Stimulated activated CD4-positive, alpha-beta T cell treated with anti-CD3 and anti-CD28 coated beads, Interleukin-12 subunit alpha, Interleukin-12 subunit beta, amount 100 ng/mL, for 4 hours (primary cell): ENCODE results near the gene PNPLA2.

ENCODE experiments used
- DNase-seq: peaks from one replicate; pipeline ENCODE4 v3.0.0-alpha.2; 2020

The PNPLA2 gene

DNA sequence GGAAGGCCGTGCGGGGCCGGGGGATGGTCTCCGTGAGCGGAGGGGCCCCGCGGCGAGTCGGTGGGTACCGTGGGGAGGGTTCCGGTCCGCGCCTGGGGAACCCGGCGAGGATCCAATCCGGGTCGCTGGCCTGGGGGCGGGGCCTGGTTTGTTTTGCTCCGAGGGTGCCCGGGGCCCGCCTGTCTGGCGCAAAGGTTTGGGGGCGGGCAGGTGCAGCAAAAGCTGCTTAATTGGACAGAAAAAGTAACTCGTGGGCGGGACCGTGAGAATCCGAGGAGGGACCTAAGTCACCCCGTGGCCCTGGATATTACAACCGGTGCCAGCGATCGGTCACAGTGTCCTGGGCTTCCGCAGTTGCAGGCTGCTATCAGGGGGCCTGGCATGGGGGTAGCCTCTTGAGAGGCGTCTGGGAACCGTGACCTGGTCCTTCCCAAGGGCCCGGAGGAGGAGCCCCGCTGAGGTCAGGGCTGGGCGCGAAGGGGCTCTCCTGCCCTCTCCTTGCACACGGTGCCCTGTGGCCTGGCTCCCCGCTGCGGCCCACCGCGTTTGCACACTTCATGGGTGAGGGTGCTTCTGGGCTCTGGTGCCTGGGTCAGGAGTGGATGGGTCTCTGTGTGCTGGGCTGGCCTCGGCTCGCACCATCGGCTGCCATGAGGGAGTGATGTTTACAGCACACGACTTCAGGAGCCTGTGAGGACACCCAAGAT is 1.4 kb downstream of the PNPLA2 start:
- DNase-seq, result peak; percentile 87

DNA sequence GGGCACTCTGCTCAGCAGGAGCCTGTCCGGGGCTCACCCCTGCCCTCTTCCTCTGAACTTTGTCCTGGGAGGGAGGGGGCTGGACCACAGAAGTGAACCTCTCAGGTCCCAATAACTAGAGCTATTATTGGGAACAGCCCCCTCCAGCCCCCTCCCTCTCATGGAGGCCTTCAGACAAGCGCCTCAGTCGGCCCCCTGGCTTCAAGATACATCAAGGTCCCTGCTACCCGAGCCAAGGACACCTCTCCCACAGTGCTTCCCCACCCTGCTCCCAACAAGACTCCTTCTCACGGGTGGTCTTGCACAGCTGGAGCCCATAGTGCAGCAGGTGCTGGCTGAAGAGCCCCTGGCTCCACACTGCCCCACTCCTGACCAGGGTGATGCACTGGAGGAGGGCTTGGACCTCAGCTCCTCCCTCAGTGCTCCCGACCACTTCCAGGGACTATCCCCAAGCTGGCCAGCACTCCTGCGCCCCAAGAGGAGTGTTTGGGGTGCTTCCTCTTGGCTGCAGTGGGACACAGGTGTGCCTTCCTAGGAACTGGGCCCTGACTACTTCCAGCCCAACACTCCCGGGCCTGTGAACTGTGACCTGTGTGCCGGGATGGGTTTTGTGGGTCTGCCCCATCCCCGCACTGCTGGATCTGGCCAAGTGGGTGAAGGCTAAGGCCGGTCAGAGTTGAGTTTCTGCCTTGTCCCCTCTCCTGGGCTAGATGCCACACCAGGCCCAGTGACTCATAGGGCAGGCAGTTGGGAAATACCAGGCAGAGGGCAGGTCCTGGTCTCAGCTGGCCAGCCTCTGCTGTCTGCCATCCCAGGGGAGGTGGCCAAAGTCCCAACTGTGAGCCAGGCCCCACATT is 2.2 kb downstream of the PNPLA2 start:
- no peak for DNase-seq

DNA sequence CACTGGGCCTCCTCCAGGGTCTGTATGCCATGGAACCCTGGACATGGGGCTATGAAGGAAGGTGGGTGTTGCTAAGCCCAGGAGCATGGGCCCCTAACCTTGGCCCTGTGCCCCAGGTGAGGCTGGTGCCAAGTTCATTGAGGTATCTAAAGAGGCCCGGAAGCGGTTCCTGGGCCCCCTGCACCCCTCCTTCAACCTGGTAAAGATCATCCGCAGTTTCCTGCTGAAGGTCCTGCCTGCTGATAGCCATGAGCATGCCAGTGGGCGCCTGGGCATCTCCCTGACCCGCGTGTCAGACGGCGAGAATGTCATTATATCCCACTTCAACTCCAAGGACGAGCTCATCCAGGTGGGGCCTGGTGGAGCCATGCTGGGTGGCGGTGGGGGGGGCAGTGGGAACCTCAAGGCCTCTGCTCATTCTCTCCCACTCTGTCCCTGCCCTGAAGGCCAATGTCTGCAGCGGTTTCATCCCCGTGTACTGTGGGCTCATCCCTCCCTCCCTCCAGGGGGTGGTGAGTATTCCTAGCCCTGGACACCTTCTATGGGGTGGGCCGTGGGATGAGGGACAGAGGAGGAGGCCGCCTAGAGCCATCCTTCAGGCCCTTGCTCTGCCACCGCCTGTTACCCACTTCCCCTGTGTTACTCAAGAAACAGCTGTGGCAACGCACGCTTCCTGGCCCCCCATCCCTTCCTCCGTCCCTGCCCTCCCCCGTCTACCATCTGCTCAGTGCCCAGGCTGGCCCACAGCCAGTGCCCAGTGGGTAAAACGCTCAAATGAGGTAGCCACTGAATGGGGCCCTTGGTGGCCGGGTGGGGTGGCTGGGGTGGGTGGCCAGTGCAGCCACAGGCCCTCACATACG is 3.0 kb downstream of the PNPLA2 start:
- no peak for DNase-seq

DNA sequence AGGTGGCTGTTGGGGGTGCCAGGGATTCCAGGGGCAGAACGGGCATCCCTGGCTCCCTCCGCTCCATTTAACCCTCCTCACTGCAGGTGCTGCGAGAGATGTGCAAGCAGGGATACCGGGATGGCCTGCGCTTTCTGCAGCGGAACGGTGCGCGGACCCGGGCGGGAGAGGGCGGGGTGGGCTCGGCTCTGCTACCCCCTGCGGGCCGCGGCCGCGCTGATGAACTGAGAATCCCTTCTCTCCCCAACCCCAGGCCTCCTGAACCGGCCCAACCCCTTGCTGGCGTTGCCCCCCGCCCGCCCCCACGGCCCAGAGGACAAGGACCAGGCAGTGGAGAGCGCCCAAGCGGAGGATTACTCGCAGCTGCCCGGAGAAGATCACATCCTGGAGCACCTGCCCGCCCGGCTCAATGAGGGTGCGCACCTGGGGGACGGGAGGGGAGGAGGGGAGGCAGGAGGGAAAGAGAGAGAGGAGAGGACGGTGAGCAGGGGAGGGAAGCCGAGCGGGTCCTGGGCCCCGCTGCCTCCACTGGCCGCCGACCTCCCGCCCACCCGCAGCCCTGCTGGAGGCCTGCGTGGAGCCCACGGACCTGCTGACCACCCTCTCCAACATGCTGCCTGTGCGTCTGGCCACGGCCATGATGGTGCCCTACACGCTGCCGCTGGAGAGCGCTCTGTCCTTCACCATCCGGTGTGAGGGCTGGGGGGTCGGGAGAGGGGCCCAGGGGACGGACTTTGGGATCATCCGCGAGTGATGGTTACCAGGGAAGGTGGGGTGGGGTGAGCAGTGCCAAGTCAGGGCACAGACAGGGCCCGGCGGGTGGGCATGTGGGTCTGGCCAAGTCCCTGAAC is 5.0 kb downstream of the PNPLA2 start:
- DNase-seq, result no peak

DNA sequence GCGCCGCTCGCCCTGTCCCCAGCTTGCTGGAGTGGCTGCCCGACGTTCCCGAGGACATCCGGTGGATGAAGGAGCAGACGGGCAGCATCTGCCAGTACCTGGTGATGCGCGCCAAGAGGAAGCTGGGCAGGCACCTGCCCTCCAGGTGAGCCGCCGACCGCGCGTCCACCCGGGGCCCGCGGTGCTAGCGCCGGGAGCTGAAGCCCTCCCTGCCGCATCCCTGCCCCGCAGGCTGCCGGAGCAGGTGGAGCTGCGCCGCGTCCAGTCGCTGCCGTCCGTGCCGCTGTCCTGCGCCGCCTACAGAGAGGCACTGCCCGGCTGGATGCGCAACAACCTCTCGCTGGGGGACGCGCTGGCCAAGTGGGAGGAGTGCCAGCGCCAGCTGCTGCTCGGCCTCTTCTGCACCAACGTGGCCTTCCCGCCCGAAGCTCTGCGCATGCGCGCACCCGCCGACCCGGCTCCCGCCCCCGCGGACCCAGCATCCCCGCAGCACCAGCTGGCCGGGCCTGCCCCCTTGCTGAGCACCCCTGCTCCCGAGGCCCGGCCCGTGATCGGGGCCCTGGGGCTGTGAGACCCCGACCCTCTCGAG is 5.7 kb downstream of the PNPLA2 start:
- DNase-seq, result no peak

DNA sequence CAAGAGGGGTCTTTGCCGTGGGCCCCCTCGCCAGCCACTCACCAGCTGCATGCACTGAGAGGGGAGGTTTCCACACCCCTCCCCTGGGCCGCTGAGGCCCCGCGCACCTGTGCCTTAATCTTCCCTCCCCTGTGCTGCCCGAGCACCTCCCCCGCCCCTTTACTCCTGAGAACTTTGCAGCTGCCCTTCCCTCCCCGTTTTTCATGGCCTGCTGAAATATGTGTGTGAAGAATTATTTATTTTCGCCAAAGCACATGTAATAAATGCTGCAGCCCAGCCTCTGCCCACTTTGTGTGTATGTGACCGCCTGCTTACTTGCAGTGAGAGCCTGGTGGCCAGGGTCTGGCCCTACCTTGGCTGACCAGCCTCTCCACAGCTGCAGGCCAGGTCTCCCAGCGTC is 6.2 kb downstream of the PNPLA2 start:
- no peak for DNase-seq

DNA sequence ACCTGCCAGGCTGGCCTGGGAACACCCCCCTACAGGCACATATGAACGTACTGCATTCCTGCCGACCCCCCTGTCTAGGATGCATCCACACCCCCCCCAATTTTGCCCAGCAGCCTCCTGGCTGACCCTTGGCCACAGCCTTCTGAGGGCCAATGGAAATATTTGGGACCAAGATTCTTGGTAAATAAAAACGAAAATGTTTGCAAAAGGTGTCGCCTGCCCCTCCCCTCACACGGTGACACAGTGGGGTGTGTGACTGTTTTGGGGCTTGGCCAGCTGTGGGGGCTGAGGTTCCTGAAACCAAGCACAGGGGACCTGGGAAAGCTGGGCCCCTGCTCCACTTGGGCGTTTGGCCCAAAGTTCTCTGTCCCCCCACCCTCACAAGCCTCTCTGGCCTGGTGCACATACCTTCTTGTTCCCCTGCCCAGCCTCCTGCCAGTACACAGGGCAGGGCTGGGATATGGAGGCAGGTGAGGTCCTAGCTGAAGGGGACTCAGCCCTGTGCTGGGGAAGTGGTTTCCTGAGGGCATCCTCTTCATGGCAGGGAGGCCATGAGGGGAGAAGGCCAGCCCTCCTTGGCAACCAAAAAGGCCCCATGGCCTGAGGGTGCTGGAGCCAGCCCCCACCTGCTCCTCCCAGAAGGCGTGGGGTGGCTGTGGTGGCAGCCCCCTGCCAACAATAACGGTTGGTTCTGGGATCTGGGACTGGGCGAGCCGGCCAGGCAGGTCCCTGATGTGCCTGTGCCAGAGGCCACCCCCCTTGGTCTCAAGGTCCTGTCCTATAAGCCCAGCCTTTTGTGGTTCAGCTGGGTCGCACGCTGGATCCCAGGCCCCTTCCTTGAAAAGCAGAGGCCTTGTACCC is 6.9 kb downstream of the PNPLA2 start:
- DNase-seq, result no peak

DNA sequence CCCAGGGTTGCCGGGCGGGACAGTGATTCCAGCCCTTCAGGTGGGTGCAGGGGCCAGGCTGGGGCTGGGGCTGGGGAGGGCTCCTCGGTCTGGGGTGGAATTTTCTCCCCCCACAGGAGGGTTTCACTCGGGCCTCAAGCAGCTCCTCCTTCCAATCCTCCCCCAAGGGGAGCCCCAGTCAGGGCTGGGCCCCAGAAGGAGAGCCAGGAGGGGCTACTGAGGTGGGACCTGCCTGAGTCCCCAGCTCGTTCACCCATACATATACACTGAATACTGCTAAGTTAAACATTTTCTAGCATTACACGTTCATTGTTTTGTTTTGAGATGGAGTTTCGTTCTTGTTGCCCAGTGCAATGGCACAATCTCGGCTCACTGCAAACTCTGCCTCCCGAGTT is 7.5 kb downstream of the PNPLA2 start:
- no peak for DNase-seq

DNA sequence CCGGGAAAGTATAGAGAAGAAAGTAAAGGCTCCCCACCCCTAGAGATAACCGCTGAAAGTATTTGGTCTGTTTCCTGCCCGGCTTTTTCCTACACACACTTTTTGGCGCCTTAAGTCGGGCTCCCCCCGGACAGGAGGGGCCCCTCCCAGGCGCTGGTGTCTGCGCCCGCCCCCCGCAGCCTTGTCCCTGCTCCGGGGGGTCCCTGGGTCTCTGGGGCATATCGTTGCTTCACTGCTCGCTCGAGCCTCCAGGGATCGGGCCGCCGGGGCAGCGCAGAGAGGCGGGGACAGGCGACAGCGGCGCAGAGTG is 8.1 kb downstream of the PNPLA2 start:
- DNase-seq, result no peak

DNA sequence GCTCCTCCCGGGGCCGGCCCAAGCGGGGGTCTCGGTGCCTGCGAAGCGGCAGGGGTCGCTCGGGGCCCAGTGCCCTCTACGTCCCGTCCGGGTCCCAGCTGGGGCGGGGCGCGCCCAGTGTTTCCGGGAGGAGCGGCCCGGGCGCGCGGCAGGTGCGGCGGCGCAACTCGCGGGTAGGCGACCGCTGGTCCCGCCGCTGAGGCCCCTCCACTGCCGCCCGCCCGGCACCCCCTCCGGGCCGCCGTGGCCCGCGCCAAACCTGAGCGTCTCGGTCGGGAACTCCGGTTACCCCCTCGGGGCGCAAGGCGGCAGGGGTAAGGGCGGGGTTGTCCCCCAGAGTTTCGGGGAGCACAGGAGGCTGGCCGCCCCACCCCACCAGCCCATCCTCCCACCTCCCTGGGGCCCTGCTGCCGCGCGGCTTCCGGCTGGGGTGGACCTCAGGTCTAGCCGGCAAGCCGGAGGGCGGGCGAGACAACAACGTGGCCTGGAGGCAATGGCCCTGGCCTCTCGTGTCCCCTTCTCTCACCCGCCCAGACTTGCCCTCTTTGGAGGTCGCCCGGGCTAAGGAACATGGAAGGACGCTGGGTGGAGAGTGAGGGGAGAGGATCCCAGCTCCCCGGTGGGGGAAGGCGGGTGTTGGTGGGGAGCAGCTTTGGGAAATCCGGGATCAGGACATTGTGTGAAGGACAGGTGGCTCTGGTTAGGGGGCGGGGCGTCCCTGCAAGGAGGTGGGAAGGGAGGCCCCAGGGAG is 8.6 kb downstream of the PNPLA2 start:
- DNase-seq, result no peak

DNA sequence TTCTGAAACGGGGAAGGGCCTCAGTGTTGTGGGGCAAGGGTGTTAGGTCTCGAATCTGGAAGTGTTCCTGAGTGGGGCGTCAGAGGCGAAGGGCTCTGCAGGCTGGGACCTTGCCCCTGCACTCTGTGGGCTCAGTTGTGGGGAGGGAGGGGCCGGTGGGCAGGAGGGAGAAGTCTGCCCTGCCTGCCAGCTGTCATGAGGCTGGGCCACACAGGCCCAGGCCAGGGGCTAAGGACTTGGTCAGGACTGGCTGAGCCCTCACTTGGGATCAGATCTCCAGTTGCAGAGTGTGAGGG is 9.1 kb downstream of the PNPLA2 start, which contains the start of gene CRACR2B:
Gene CRACR2B, plus strand, starts transcription at position 23 of the 296 bp plus-strand sequence. CDS start 689 bp downstream, outside the sequence.
- no peak for DNase-seq

DNA sequence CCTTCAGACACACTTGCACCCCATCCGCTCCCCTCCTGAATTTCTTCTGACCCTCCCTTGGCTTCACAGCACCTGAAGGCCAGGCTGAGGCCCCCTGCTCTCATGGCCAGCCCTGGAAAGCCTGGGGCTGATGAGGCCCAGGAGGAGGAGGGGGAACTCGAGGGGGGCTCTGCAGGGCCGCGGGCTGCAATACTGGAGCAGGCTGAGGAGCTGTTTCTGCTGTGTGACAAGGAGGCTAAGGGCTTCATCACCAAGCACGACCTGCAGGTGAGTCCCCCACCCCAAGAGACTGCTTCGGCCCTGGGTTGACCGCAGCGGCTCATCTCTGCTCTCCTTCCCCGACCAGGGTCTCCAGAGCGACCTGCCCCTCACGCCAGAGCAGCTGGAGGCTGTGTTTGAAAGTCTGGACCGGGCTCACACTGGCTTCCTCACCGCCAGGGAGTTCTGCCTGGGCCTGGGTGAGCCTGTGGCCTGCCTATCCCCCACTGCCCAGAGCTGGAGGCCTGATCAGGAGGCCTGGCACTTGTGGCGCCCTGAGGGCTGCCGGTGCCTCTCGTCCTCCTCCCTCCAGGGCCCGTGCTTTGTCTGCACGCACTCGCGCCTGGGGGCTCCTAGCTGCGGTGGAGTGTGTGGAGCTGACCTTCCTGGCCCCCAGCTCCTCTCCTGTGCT is 9.9 kb downstream of the PNPLA2 start:
- no peak for DNase-seq

DNA sequence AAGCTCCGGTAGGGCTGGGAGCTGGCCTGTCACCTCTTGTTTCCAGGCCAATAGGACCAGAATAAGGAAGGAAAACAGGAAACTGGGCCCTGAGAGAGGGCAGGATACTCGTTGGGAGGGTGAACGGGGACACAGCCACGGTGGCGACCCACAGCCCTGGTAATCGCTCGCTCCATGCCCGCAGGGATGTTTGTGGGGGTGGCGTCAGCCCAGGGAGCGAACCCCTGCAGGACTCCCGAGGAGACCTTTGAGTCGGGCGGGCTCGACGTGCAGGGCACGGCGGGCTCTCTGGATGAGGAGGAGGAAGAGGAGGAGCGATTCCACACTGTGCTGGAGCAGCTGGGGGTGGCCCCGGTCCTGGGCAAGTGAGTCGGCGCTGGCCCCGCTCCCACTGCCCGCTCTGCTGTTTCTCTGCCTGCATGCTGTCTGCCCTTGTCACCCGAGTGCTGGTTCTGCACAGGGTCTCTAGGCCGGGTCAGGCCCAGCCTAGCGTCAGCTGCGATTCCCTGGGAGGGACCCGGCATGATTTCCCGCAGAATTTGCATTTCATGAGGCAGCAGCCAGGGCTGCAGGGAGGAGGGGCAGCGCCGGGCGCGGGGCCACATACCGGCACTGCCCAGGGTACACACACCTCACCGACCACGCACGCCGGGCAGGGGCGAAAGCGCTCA is 10.6 kb downstream of the PNPLA2 start:
- DNase-seq, result no peak

DNA sequence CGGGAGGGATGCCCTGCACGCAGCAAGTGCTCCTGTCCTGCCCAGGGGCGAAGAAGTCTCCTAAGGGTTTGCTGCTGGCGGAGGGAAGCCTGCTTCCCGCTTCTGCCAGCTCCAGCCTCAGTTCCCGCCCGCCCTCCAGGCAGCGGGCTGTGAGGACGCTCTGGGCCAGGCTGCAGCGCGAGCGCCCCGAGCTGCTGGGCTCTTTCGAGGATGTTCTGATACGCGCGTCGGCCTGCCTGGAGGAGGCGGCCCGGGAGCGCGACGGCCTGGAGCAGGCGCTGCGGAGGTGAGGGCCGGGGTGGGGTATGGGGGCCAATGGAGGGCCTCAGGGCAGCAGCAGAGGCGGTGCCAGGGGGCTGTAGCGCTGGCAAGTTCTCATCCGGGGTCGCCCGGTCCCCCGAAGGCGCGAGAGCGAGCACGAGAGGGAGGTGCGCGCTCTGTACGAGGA is 11.2 kb downstream of the PNPLA2 start:
- DNase-seq, result no peak

DNA sequence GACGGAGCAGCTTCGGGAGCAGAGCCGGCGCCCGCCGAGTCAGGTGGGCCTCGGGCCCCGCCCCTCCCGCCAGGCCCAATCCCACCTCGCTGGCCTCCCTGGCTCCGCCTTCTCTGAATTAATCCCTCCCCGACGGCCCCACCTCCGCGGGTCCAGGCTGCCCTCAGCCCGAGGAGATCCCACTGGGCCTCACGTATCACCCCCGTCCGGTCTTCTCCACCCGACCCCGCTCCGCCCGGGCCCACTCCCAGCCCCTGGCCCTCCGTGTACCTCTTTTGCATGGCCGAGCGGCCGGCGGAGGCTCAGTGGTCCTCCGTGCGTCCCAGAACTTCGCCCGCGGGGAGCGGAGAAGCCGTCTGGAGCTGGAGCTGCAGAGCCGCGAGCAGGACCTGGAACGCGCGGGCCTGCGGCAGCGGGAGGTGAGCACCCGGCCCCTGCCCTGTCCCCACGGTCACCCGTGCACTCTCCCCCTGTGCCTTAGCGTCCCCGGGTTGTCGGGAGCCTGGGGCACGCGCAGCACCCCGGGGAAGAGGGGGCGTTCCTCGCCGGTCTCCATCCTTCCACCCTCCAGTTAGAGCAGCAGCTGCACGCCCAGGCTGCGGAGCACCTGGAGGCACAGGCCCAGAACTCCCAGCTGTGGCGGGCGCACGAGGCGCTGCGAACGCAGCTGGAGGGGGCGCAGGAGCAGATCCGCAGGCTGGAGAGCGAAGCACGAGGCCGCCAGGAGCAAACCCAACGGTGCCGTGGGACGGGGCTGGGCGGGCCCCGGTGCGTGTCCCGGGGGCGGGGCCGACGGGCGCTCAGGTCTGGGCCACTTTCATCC is 11.8 kb downstream of the PNPLA2 start:
- peak; percentile 52 for DNase-seq

DNA sequence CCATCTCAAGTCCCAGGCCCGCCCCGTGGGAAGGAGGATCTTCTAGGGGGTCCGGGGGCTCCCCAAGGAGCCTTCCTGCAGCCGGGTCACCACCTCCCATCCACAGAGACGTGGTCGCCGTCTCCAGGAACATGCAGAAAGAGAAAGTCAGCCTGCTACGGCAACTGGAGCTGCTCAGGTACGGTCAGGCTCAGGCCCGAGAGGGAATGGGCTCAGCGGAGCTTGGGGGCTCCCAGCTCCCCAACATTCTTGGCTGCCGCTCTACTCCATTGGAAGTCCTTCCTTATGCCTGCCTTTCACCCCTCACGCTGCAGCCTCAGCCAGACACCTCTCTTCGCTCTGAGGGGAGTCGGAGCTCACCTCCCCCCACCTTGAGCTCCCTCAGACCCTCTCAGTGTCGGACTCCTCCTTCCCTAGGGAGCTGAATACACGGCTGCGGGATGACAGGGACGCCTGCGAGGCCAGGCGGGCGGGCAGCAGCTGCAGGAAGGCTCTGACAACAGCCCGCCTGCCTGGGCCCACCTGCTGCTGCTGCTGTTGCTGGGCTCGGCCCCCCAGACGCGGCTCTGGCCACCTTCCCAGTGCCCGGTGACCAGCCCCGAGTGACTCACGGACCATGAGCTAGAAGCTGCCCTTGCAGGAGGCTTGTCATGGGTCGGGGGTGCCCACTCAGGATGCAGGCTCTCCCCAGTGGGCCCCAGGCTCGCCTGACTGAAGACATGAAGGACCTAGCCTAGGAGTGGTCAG is 12.6 kb downstream of the PNPLA2 start:
- DNase-seq, result no peak

DNA sequence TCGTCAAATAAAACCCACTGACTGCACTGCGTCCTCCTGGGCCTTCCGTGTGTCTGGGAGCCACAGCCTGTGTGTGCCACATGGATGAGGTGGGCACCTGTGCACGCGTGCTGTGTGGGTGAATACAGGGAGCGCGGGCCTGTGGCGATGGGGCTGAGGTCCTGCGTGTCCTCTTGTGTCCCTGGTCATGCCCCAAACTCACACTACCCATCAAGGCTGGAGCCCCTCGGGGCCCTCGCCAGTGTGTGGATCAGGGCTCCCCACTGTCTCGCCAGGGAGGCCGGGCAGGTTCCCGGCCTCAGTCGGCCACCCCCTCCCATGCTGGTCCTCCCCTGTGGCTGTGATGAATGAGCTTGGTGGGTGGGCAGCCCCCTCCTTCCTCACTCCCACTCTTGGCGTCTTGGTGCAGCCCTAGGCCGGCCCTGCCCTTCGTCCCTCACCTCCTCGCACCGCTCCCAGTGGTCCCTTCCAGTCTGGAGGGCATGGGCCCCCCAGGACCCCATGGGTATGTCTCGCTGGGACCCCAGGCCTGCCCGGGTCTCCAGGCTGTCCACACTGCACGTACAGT is 13.3 kb downstream of the PNPLA2 start:
- no peak for DNase-seq
